Caco-2 (cell line): ENCODE data around the gene MSX1. TPM values are rescaled to one million over a fixed set of nuclear protein-coding genes. Genes with fewer than 3 reads are reported as not detected.

Experiments
- BruUV-seq: library from RNA; stranded (reverse); fragments of 400-500 nt; replicated peaks from 2 replicates; lab custom pipeline; 2021; lab: Mats Ljungman, UMichigan
- CTCF ChIA-PET: fragments of 300-600 bp; sonication (Branson Sonifier 250); formaldehyde crosslinking; loops from one replicate; lab custom pipeline; 2022; ENCODE audit warnings: antibody characterized with exemption; lab: Charles Lee
- POLR2A ChIA-PET: fragments of 300-600 bp; sonication (Branson Sonifier 250); formaldehyde crosslinking; loops from one replicate; lab custom pipeline; 2022; ENCODE audit warnings: antibody characterized with exemption; lab: Charles Lee
- DNase-seq, 2 experiments: peaks; one replicate each; pipeline versions ENCODE4 v3.0.0 to v3.0.0-alpha.2; 2020 to 2022
- H3K27me3 ChIP-seq: replicated peaks from 2 replicates; pipeline ENCODE4 v1.6.0; 2011; ENCODE audit warnings: low read length; ENCODE audit not compliant: control insufficient read depth, insufficient read depth
- H3K36me3 ChIP-seq: 2 replicates; pipeline ENCODE4 v1.5.1; 2011; ENCODE audit warnings: low read length; ENCODE audit not compliant: control insufficient read depth, insufficient read depth
- H3K4me1 ChIP-seq: fragments of 250-450 bp; sonication (Bioruptor Pico); 2 replicates; pipeline ENCODE4 v1.5.1; 2020; ENCODE audit warnings: mild to moderate bottlenecking
- H3K4me3 ChIP-seq: 2 replicates; pipeline ENCODE4 v1.5.1; 2011; ENCODE audit warnings: low read depth, mild to moderate bottlenecking, control low read depth, low read length
- H3K9me3 ChIP-seq: fragments of 250-450 bp; sonication (Bioruptor Pico); 2 replicates; pipeline ENCODE4 v1.5.1; 2020; ENCODE audit warnings: mild to moderate bottlenecking, moderate library complexity
- H3K27ac Mint-ChIP-seq: one replicate; pipeline ENCODE4 v1.8.0; 2022; ENCODE audit warnings: mixed read lengths; ENCODE audit not compliant: unreplicated experiment
- H3K27me3 Mint-ChIP-seq: one replicate; pipeline ENCODE4 v1.8.0; 2022; ENCODE audit warnings: mixed read lengths; ENCODE audit not compliant: insufficient read depth, unreplicated experiment
- H3K36me3 Mint-ChIP-seq: one replicate; pipeline ENCODE4 v1.8.0; 2022; ENCODE audit warnings: mild to moderate bottlenecking, mixed read lengths; ENCODE audit not compliant: insufficient read depth, unreplicated experiment
- H3K4me1 Mint-ChIP-seq: one replicate; pipeline ENCODE4 v1.8.0; 2022; ENCODE audit warnings: low read depth, mixed read lengths; ENCODE audit not compliant: unreplicated experiment
- H3K4me3 Mint-ChIP-seq: one replicate; pipeline ENCODE4 v1.8.0; 2022; ENCODE audit warnings: mild to moderate bottlenecking, moderate library complexity, mixed read lengths; ENCODE audit not compliant: unreplicated experiment
- H3K9me3 Mint-ChIP-seq: one replicate; pipeline ENCODE4 v1.8.0; 2022; ENCODE audit warnings: mixed read lengths; ENCODE audit not compliant: unreplicated experiment
- intact Hi-C: fragments of 100-400 bp; cut with micrococcal nuclease; formaldehyde crosslinking; loops from one replicate; pipeline ENCODE4 v1.10.0; 2022; ENCODE audit not compliant: unreplicated experiment
- total RNA-seq: library from RNA; stranded (reverse); gene quantifications from 2 replicates; pipeline ENCODE4 v1.2.3, GENCODE V29; 2022
- TF ChIP-seq, protein P1 (sequence below), 2 experiments: fragments of 200-600 bp in 1 of 2; IDR thresholded peaks; 1 replicate in 1 of 2; 2 replicates in 1 of 2; pipeline versions ENCODE4 v1.5.1 to v1.8.0; 2011 to 2022; ENCODE audit warnings: antibody characterized with exemption in 1 of 2, control low read depth in 1 of 2, inconsistent platforms in 1 of 2, low read depth in 1 of 2, low read length in 1 of 2, mild to moderate bottlenecking in 1 of 2, moderate library complexity in 1 of 2; ENCODE audit not compliant: insufficient read depth in 1 of 2, severe bottlenecking in 1 of 2, unreplicated experiment in 1 of 2

Gene MSX1
- total RNA-seq, 1 experiment from 2014 or later: 35.1 TPM

DNA sequence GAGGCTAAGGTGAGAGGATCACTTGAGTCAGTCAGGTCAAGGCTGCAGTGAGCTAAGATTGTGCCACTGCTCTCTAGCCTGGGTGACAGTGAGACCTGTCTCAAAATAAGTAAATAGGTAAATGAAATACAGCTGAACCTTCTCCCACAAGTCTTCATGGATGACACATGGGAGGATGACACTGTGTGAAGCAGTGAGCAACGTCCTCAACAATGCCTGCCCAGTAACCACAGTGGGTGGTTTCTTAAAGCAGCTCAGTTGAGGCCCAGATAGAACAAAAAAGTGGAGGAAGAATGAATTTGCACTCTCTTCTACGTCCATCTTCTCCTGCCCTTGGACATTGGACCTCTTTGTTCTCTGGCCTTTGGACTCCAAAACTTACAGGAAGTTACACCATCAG is 52.7 kb downstream of the MSX1 start:
- ChIA-PET POLR2A (no interaction called here), CTCF (interaction anchor here (0.6 kb wide), 1 partner anchor 704 kb away, joined by 3 read pairs; no protein-coding TSS in a partner anchor)
- intact Hi-C loops: no loop called here
- DNase-seq: no peak
- no peaks in the 10 kb centered on the region for H3K4me1 ChIP-seq
- Mint-ChIP-seq H3K4me1 (no peaks in the 10 kb centered on the region), H3K4me3 (no peak overlapping the region), H3K36me3 (no peaks in the 10 kb centered on the region), H3K9me3 (no peaks in the 10 kb centered on the region), H3K27me3 (no peaks in the 10 kb centered on the region), H3K27ac (no peak overlapping the region)
- no peaks in the 10 kb centered on the region for H3K36me3 ChIP-seq
- TF ChIP-seq, protein P1, sequence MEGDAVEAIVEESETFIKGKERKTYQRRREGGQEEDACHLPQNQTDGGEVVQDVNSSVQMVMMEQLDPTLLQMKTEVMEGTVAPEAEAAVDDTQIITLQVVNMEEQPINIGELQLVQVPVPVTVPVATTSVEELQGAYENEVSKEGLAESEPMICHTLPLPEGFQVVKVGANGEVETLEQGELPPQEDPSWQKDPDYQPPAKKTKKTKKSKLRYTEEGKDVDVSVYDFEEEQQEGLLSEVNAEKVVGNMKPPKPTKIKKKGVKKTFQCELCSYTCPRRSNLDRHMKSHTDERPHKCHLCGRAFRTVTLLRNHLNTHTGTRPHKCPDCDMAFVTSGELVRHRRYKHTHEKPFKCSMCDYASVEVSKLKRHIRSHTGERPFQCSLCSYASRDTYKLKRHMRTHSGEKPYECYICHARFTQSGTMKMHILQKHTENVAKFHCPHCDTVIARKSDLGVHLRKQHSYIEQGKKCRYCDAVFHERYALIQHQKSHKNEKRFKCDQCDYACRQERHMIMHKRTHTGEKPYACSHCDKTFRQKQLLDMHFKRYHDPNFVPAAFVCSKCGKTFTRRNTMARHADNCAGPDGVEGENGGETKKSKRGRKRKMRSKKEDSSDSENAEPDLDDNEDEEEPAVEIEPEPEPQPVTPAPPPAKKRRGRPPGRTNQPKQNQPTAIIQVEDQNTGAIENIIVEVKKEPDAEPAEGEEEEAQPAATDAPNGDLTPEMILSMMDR (IDR thresholded peaks at IDR 0.05; ENCODE audit: insufficient read depth in 1 of 2, low read depth in 1 of 2, low read length in 1 of 2, severe bottlenecking in 1 of 2, unreplicated experiment in 1 of 2): no peak
- no peaks in the 10 kb centered on the region for H3K27me3 ChIP-seq
- BruUV-seq: no TSS peak
- H3K4me3 ChIP-seq: no peak overlapping the region
- H3K9me3 ChIP-seq: no peaks in the 10 kb centered on the region

DNA sequence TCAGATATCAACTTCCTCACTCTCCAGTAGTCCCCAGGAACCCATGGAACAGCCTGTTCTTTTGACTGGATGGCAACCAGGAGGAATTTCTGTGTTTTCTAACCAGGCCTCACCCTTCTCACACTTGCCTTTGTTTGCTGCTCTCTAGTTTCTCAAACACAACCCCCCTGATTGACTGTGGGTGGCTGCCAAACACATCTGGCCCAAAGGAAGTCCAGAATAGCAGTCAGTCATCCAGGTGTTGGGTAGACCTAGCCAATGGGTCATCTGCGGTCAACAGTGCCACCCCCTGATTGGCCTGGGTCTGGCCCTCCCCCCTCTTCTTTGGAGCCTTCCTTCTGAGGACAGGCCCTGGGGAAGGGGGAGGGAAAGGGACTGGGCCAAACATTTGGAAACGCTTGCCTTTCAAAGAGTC is 53.7 kb downstream of the MSX1 start:
- ChIA-PET CTCF (no interaction called here), POLR2A (no interaction called here)
- H3K27me3 ChIP-seq: no peaks in the 10 kb centered on the region
- BruUV-seq: no TSS peak
- intact Hi-C loops: no loop called here
- no peaks in the 10 kb centered on the region for H3K9me3 ChIP-seq
- H3K4me1 Mint-ChIP-seq: no peaks in the 10 kb centered on the region
- no peak overlapping the region for H3K27ac Mint-ChIP-seq
- H3K27me3 Mint-ChIP-seq: peaks cover 3% of the 10 kb centered on the region
- no peaks in the 10 kb centered on the region for H3K4me1 ChIP-seq
- H3K9me3 Mint-ChIP-seq: peaks cover 6% of the 10 kb centered on the region
- DNase-seq: no peak
- TF ChIP-seq, protein P1 (IDR thresholded peaks at IDR 0.05; ENCODE audit: insufficient read depth in 1 of 2, low read depth in 1 of 2, low read length in 1 of 2, severe bottlenecking in 1 of 2, unreplicated experiment in 1 of 2): no peak
- H3K4me3 Mint-ChIP-seq: no peak overlapping the region
- no peak overlapping the region for H3K4me3 ChIP-seq
- no peaks in the 10 kb centered on the region for H3K36me3 ChIP-seq
- H3K36me3 Mint-ChIP-seq: no peaks in the 10 kb centered on the region

Other genes starting within 250 kb of the MSX1 start
- not detected in 2 replicates for gene CYTL1, start 159.8 kb downstream of the MSX1 start, total RNA-seq
- 8.8 and 11.2 TPM in 2 replicates for gene STK32B, start 191.8 kb downstream of the MSX1 start, total RNA-seq